Gastrocnemius medialis (tissue), 4 donors: ENCODE results near the gene CNIH3.

Source experiments
- CTCF ChIP-seq, 5 experiments: fragments of 450-650 bp in 3 of 5; fragments of 200-600 bp in 2 of 5; sonication (generic) in 2 of 5; IDR thresholded peaks in 4 of 5; conservative IDR thresholded peaks in 1 of 5; 1 replicate in 4 of 5; 2 replicates in 1 of 5; pipeline ENCODE4 v1.5.1; 2016 to 2019; ENCODE audit warnings: antibody characterized with exemption in 5 of 5, mild to moderate bottlenecking in 3 of 5, moderate library complexity in 3 of 5
- POLR2A ChIP-seq, 2 donors: fragments of 450-650 bp; IDR thresholded peaks; one replicate each; pipeline ENCODE4 v1.6.1; 2017; ENCODE audit warnings: antibody characterized with exemption in 2 of 2, mild to moderate bottlenecking in 2 of 2, moderate library complexity in 2 of 2

GRCh38 chr1:224743608-224744164 is 127.6 kb downstream of the CNIH3 start:
- TF ChIP-seq POLR2A (IDR thresholded peaks at IDR 0.05), result no peak
- no peak for TF ChIP-seq CTCF (IDR thresholded peaks at IDR 0.05 in 4 of 5, conservative IDR thresholded peaks at IDR 0.05 in 1 of 5)
